NCI-H510A (cell line): ENCODE data around the gene MAP2K6.
A peak's percentile ranks its signal among the peaks of the same experiment; 100 is the strongest.

Experiments
- DNase-seq: peaks from one replicate; lab custom pipeline; 2025; lab: John Stamatoyannopoulos, UW

The MAP2K6 gene

DNA sequence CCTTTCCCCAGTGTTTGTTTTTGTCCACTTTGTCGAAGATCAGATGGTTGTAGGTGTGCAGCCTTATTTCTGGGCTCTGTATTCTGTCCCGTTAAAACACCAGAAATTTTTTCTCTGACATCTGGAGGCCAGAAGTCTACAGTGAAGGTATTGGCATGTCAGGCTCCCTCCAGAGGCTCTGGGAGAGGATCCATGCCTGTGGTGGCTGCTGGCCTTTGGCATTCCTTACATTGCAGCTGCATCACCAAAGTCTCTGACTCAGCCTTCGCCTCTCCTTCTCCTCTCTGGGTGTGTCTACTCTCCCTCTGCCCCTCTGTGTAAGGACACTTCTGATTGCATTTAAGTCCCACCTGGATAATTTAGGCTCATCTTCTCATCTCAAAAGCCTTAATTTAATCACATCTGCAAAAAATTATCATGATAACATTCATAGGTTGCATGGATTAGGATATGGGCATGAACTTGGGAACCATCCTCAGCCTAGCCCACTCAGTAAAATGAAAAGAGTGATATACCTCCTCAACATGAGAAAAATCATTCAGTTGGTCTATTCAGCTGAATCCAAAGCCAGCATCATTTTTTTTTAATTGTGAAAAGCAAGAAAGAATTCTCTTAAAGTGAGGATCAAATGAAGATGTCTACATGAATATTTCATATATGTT, 78.0 kb downstream of the MAP2K6 start:
- no peak for DNase-seq

DNA sequence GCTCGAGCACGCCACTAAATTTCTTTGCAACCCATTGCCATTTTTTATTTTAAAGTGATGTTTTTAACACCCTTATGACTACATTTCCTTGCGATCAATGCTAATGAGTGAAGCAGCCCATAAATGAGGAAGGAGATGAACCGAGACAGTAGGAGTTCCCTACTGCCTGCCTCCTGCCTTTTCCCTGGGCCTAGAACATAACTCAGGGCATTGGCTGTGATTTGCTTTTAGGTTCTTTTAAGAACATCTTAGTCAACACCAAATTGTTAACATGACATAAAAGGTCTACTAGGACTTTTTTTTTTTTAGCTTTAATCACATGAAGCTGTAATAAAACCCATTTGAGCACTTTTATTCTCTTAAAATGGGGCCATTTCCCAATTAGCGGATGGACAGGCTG, 81.3 kb downstream of the MAP2K6 start:
- no peak for DNase-seq

DNA sequence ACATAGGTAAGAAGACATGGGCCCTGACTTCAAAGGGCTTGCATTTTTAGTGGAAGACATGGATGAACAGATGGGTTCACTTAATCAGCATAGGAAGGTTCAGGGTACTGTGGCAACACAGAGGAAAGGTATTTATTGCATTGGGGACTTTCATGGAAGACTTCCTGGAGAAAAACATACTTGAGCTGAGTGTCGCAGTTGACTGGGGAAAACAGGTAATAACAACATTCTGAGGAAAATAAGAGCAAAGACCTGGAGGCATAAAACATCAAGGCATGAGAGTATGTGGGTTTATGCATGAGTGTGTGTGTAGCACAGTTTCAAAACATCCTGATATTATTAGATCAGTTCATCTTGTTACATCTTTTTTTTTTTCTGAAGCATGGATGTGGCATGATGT, 82.7 kb downstream of the MAP2K6 start:
- no peak for DNase-seq

DNA sequence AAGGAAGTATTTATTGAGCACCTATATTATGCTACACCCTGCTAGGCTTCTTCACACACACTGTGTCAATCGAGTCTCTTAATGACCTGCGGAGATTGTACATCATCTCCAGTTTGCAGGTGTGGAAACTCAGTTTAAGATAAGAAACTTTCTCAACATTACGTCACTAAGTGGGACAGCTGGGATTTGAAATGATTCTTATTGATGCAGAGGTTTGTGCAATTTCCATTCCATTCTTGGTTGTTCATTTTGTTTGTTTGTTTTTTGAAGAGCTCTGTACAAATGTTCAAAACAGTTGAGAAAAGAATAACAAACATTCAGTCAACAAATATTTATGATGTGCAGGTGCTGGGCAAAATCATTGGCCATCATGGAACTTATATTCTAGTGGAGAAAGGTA, 84.8 kb downstream of the MAP2K6 start:
- no peak for DNase-seq

DNA sequence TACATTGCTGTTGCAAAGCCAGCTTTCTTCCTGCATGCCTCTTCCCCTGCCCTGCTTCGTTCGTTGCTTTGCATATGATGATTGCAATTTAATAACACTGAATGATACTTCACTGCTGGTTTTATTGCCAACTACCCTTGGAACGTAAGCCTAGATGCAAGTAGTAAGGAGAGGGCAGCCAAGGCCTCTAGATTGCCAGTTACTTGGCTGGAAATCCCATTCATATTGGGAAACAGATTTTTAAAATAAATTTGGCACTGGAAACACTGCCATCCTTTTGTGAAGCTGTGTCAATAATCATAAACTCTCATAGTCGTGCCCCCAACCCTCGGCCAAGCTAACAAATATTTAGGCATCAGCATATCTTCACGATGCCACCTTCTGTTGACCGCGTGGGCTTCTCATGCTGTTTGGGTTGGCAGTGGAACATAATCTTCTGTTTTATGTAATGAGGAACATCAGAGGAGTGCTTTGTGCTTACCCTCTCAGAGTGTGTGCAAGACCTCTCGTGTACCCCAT, 86.5 kb downstream of the MAP2K6 start:
- no peak for DNase-seq

DNA sequence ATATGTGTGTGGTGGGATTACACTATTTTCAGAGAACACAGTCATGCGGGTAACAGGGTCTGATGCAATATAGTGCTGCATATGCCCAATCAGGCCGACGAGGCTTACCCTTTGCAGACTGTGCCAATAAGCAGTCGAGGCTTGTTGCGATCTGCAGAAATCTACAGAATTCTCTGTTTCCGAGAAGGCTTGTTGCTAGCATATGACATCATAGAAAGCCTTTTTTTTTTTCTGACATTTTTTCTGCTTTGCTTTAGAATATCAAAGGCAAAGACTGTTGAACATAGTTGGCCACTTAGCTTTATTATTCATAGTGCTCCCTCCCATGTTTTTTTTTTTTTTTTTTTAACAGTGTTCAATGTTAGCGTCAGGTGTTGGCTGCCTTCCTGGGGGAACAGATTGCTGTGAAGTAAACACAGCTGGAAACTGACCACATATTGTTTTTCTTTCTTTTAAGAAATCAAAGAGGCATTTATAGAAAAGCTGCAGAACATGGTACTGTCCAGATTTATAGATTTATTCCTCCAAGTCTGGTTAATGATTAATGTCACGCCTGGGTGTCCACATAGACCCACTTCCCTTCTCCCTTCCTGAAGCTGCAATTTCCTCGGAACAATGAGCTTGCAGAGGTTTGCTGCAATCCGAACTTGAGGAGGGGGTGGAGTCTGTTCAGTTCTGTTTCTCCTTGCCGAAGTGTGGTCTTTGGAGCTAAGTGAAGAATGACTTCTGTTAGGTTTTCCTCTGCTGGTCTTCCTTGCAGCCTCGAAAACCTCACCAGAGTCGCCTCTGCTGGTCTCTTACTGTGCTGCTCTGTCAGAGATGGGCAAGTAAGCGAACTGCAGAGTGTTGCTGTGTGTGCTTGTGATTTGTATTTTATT, 87.3 kb downstream of the MAP2K6 start:
- DNase-seq: no peak

DNA sequence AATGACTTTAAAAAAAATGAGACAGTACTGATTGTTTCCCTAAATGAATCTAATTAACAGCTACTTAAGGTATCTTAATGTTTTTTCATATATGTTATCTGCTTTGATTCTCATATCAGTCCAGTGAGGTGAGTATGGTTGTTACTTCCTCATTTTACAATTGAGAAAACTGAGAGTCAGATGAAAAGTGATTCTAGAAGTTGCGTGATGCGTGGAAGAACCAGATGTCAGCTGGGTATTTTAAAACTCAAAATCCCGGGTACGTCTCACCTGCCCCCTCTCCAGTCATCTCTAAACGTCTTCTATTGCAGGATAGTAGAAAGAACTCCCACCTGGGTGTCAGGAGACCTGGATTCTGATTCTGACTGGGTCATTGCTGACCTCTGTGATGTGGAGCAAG, 89.2 kb downstream of the MAP2K6 start:
- DNase-seq: no peak

DNA sequence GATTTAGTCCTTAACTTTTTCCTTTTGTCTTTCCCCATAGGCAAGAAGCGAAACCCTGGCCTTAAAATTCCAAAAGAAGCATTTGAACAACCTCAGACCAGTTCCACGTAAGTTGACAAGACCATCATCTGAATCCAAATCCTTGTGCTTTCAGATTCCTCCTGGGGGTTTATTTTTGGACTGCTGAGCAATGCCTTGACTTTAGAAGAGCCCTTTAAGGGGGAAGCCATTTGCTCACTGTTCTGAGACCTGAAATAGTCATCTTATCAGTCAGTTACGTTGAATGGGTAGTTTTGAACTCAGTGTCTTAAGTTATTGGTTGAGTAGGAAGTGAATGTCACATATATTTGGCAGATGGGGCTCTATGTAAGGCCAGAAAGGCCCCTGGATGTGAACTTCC, 91.2 kb downstream of the MAP2K6 start:
- no peak for DNase-seq

DNA sequence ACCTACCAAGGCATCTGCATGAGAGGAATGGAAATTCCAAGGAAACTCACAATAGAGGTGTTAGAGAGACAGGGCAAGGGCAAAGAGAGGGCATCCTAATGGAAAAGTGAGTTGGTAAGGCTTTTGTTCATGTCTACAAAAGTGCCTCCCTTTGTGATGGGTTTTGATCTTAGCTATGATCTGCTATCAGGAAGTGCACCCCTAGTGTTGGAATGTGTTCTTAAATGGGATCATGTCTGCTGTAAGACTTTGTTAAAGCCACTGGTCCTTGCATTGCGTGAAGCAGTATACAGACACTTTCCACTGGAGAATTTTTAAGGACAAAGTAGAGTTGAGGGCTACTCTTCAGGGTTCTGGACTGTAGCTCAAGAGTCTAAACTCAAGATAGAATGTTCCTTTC, 92.0 kb downstream of the MAP2K6 start:
- DNase-seq: no peak

DNA sequence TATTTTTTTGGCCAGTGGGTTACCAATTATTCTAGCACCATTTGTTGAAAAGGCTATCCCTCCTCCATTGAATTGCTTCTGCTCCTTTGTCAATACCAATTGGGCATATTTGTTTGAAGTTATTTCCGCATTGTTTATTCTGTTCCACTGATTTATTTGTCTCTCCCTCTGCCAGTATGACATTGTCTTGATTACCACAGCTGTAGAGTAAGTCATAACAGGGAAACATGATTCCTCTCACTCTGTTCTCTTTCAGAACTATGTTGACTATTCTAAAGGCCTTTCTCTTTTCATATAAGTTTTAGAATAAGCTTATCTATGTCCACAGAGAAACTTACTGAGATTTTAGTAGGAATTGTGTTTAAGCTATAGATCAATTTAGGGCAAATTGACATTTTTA, 94.3 kb downstream of the MAP2K6 start:
- no peak for DNase-seq

DNA sequence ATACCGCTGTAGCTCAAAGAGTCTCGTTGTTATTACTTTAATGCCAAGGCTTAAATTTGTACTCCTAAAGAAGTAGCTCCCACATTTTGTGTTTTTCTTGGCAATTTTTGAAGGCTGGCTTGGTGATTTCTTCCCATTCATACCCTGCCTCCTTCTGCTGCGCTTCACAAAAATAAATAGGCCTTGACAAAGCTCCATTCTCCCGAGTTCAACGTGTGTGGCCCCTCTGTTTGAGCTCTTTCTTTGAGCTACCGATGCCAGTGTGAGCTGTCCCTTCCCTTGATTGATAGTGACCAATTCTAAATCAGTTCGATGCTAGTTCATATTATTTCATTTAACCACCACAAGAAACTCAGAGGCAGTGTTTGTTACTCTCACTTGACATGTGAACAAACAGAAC, 96.8 kb downstream of the MAP2K6 start:
- DNase-seq: no peak

DNA sequence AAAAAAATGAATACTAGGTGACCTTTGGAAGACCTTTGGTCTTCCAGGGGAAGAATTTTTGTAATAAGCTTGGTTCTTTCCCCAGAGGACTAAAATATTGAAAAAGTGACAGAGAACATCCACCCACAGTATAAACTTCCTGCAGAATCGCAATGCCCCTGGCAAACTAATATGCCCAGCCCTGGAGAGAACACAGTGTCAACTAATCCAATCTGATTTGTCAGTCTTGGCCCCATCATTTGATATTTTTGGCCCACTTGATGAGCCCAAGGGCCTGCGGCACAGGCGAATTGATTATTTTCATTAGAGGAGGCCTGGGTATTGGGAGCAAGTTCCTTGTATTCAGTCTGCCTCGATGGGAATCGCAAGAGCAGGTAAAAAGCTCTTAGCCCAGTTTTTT, 98.4 kb downstream of the MAP2K6 start:
- DNase-seq: no peak

DNA sequence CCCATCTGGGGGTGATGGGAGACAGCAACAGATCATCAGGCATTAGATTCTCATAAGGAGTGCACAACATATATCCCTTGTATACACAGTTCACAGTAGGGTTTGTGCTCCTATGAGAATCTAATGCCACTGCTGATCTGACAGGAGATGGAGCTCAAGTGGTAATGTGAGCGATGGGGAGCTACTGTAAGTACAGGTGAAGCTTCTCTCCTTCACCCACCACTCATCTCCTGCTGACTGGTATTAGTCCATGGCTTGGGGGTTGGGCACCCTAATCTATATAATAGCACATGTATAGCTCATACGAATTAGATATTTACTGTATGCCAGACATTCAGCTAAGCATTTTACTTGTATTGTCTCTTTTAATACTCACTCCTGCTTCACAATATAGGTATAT, 101.7 kb downstream of the MAP2K6 start:
- no peak for DNase-seq

DNA sequence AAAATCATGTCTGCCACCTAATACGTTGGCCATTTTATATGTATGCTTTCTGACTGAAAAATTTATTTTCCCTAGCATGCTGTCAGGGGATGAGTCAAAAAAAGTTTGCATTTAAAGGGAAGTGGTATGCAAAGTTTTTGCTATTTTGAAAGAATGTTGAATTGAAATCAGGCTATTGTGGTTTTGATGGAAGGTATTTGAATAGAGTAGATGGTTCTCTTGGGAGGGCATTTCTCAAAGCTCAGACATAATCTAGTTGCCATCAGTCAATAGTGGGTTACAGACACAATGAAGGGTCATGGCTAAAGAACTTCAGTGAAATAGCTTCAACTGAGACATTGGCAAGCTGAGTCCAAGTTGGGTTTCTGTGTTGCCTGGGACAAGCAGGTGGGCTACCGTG, 102.4 kb downstream of the MAP2K6 start:
- no peak for DNase-seq

DNA sequence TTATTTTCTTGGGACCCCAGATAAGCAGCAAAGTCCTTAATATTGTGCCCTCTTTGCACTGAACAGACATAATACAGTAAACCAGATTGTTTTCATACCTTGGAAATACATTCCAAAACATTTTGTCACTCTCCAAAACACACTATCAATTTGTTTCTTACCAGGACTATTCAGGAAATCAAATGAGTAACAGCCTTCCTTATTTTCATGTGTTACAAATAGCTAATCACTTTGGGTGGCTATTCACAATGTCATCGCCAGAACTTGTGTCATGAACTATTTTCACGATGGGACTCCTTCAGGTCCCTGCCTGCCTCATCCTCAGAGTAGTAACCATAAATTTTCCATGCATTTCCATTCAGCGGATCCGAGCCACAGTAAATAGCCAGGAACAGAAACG, 104.5 kb downstream of the MAP2K6 start:
- no peak for DNase-seq

DNA sequence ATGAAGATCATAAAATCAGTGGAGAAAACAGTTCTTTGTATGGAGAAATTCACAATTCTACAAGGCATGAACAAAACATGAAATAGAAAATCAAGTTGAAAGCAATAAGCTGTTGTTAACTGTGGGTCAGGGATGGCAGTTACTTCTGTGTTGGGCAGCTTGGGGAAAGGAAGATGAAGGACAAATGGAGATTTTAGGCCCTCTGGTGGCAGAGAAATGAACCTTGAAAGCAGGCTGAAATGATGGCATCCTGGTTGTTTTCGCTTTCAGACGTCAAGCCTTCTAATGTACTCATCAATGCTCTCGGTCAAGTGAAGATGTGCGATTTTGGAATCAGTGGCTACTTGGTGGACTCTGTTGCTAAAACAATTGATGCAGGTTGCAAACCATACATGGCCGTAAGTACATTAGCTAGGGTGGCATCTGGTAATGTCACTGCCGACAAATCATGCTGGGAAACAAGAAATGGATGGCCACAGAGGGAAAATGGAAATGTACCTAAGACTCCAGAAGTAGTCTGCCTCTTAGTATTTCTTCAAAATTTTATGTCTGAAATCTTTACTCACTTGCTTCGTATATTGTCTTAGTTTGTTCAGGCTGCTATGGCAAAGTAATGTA, 108.9 kb downstream of the MAP2K6 start:
- peak; percentile 50 for DNase-seq

DNA sequence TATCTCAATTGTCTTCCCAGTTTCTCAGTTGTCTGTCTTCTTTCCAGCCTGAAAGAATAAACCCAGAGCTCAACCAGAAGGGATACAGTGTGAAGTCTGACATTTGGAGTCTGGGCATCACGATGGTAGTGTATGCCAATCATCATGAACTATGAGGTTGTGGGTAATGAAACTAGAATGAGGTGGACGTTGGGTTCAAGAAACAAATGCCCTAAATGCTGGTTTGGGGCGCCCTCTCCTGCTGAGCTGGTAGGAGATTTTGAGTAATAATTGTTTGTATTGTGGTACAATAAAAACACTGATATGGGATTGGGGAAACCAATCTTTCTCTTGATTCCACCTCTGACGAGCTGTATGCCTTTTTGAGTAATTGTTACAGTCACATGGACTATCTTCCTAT, 110.4 kb downstream of the MAP2K6 start:
- no peak for DNase-seq

DNA sequence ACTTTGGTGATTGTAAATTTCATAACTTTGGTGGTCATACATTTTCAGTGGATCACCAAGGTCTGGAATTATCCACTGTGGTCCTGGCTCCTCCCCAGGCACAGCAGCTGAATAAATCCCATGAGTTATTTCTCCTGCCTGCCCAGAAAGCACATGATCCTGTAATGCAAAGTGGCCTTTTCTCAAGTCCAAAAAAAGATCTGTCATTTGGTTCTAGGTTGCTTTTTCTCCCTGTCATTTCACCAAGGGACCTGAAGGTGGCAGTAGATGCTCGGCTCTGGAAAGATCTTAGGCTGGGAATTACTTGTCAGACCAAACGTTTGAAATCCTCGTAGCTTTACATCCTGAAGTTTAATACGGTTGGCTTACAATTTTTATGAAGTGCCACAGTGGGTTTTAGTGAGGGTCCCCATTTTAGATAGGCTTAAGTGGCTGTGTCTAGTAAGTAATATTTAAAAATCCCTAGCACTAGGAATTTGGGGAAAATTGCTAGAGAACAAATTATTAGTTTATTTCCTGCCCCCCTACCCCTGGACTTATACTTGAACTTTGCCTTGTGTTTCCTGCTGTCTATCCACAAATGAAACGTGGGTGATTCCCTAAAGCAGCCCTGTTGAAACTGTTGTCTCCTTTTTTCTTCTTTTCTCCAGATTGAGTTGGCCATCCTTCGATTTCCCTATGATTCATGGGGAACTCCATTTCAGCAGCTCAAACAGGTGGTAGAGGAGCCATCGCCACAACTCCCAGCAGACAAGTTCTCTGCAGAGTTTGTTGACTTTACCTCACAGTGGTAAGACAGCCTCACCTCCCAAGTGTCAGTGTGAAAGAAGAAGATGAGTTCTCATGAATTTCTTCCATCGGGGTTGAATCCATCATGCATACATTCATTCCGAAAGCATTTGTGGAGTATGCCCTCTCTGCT, 111.7 kb downstream of the MAP2K6 start:
- DNase-seq: no peak

DNA sequence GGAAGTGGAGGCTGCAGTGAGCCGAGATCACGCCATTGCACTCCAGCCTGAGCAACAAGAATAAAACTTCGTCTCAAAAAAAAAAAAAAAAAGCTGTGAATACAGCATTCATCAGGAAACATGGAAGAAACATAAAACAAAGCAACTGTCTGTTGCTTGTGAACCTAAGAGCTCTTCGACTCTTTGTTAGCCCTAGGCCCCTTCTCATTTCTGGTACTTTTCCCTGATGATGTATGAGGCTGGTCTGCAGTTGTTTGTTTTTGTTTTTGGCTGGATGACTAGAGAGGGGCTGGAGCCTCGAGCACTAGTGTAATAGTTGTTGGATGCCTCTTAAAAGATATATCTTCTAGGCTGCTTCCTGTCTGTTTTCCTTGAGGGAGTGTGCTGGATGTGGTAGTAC, 113.5 kb downstream of the MAP2K6 start:
- no peak for DNase-seq

DNA sequence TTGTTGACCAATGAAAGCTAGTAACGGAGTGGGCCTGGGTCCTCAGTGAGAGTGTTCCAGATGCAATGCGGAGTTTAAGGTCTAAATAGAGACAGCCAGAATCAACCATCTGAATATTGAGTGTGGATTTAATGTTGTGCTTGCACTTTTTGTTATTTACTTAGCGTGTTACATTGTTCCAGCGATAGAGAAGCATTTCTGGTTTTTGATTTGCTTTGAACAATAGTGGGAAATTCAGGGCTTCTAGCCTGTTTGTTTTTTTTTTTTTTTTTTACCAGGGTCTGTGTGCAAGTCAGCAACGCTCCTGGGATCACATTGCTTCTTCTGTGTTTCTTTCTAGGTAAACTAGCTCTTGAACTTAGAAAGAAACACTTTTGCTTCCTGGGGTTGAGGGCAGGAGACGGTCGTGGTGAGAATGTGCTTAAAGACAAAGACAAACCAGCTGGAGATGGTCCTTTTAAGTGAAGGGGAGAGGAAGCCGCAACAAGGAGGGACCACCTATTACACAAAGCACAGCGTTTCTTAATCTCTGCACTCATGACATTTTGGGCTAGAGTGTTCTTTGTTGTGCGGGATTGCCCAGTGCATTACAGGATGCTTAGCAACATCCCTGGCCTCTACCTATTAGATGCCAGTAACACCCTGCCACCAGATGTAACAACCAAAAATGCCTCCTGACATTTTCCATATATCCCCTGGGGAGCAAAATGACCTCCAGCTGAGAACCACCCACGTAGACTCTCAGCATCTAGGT, 119.2 kb downstream of the MAP2K6 start:
- DNase-seq: no peak

DNA sequence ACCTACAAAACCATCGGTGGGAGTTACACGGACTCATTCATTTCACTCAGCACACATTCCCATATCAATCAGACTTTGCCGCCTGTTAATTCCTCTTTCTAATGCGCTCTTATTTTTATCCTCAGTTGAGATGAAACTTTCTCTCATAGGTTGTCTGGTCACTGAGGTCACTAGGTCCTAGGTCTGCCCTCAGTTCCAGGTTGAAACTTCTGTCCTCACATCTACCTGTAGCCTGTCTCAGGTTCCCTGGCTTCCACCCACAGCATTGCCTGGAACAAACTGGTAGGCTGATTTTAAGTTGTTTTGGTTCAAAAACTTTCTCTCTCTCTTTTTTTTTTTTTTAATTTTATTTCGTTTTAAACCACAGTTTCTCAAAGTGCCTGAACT, 119.7 kb downstream of the MAP2K6 start:
- DNase-seq: no peak
